Tibial nerve (tissue), 4 donors: Measurements from ENCODE around the gene NXPH3. TPM values are rescaled to one million over a fixed set of nuclear protein-coding genes. Genes with fewer than 3 reads are reported as not detected.

Experiments
- DNase-seq, 2 donors: peaks; one replicate each; pipeline ENCODE4 v3.0.0-alpha.2; 2019; ENCODE audit warnings: low spot score in 2 of 2
- H3K27ac ChIP-seq, 4 donors: fragments of 200-600 bp; sonication (generic) in 3 of 4; one replicate each; pipeline ENCODE4 v1.5.1; 2017 to 2019; ENCODE audit warnings: mild to moderate bottlenecking in 1 of 4
- H3K27me3 ChIP-seq, 2 donors: fragments of 200-600 bp; sonication (generic) in 1 of 2; one replicate each; pipeline versions ENCODE4 v1.5.1 to v1.6.0; 2017 to 2019
- H3K36me3 ChIP-seq, 3 donors: fragments of 200-600 bp; sonication (generic); one replicate each; pipeline ENCODE4 v1.5.1; 2018 to 2019
- H3K4me1 ChIP-seq, 4 donors: fragments of 200-600 bp; sonication (generic) in 3 of 4; one replicate each; pipeline ENCODE4 v1.5.1; 2017 to 2019
- H3K4me3 ChIP-seq, 4 donors: fragments of 200-600 bp; sonication (generic) in 3 of 4; one replicate each; pipeline ENCODE4 v1.5.1; 2017 to 2019; ENCODE audit warnings: mild to moderate bottlenecking in 1 of 4, moderate library complexity in 1 of 4
- H3K9me3 ChIP-seq, 4 donors: fragments of 200-600 bp; sonication (generic) in 3 of 4; one replicate each; pipeline ENCODE4 v1.5.1; 2017 to 2019
- CTCF ChIP-seq, 5 experiments: fragments of 200-600 bp in 3 of 5; fragments of 450-650 bp in 2 of 5; sonication (generic) in 3 of 5; IDR thresholded peaks; one replicate each; pipeline ENCODE4 v1.5.1; 2016 to 2019; ENCODE audit warnings: antibody characterized with exemption in 5 of 5, mild to moderate bottlenecking in 3 of 5, moderate library complexity in 2 of 5
- EP300 ChIP-seq, 2 donors: sonication (generic); formaldehyde crosslinking; IDR thresholded peaks; one replicate each; pipeline ENCODE4 v1.6.1; 2017; ENCODE audit warnings: antibody characterized with exemption in 2 of 2, mild to moderate bottlenecking in 1 of 2
- POLR2A ChIP-seq, 2 donors: fragments of 450-650 bp; IDR thresholded peaks; one replicate each; pipeline ENCODE4 v1.6.1; 2017; ENCODE audit warnings: antibody characterized with exemption in 2 of 2, mild to moderate bottlenecking in 2 of 2, moderate library complexity in 2 of 2
- WGBS, 2 donors: methylation state at CpG; one replicate each; pipeline ENCODE4 v1.1.5; 2018; 5-methylcytosine and 5-hydroxymethylcytosine counted together
- total RNA-seq, 4 donors: library from RNA; depleted of rRNA; stranded (reverse); fragments of >200 nt; gene quantifications; one replicate each; pipeline ENCODE4 v1.1.0, GENCODE V29; 2016

NXPH3 gene
- total RNA-seq, 4 donors from 2014 or later = 5.4 to 21.9 (median 11.4) TPM

- Histone ChIP-seq H3K9me3 (no peaks in the 10 kb centered on the region), H3K27me3 (no peaks in the 10 kb centered on the region), H3K36me3 (no peaks in the 10 kb centered on the region), H3K4me3 (no peak overlapping the region), H3K27ac (no peak overlapping the region), H3K4me1 (peaks cover 0 to 19% (median under 1%) of the 10 kb centered on the region in 4 donors)
- no peak for DNase-seq
- WGBS, 2 donors = 86 to 90% methylated on average over 10 to 12 of the region's 12 CpGs
- TF ChIP-seq POLR2A (IDR thresholded peaks at IDR 0.05) (no peak), CTCF (IDR thresholded peaks at IDR 0.05) (no peak), EP300 (IDR thresholded peaks at IDR 0.05) (no peak)
Measured at GRCh38 chr17:49582055-49582722, 6.5 kb downstream of the NXPH3 start.

GRCh38 chr17:49582789-49583188 is 7.1 kb downstream of the NXPH3 start:
- H3K9me3 ChIP-seq = no peaks in the 10 kb centered on the region
- H3K27ac ChIP-seq = no peak overlapping the region

GRCh38 chr17:49583226-49583625 is 7.6 kb downstream of the NXPH3 start:
- WGBS, 2 donors = 90 to 93% methylated on average over 5 of the region's 5 CpGs
- no peak for TF ChIP-seq POLR2A (IDR thresholded peaks at IDR 0.05)
- TF ChIP-seq EP300 (IDR thresholded peaks at IDR 0.05) = no peak
- TF ChIP-seq CTCF (IDR thresholded peaks at IDR 0.05) = no peak
- H3K36me3 ChIP-seq = peaks cover 0 to 10% (median 0%) of the 10 kb centered on the region in 3 donors
- no peaks in the 10 kb centered on the region for H3K9me3 ChIP-seq
- no peak overlapping the region for H3K27ac ChIP-seq
- no peak overlapping the region for H3K4me3 ChIP-seq
- H3K4me1 ChIP-seq = peaks cover 0 to 9% (median 0%) of the 10 kb centered on the region in 4 donors
- DNase-seq = no peak
- H3K27me3 ChIP-seq = no peaks in the 10 kb centered on the region

More at GRCh38 chr17:49582789-49583188, 7.1 kb downstream of the NXPH3 start:
- H3K4me3 ChIP-seq = no peak overlapping the region
- peaks cover 0 to 13% (median 0%) of the 10 kb centered on the region in 4 donors for H3K4me1 ChIP-seq
- H3K36me3 ChIP-seq = peaks cover 0 to 5% (median 0%) of the 10 kb centered on the region in 3 donors
- DNase-seq = no peak
- no peak for TF ChIP-seq CTCF (IDR thresholded peaks at IDR 0.05)
- no peak for TF ChIP-seq EP300 (IDR thresholded peaks at IDR 0.05)
- no peak for TF ChIP-seq POLR2A (IDR thresholded peaks at IDR 0.05)
- H3K27me3 ChIP-seq = no peaks in the 10 kb centered on the region
- WGBS, 2 donors = 79 to 80% methylated on average over 8 of the region's 8 CpGs

GRCh38 chr17:49583889-49584288 is 8.2 kb downstream of the NXPH3 start:
- peaks cover 0 to 12% (median 0%) of the 10 kb centered on the region in 3 donors for H3K36me3 ChIP-seq
- H3K27me3 ChIP-seq = no peaks in the 10 kb centered on the region
- no peak overlapping the region for H3K4me3 ChIP-seq
- H3K4me1 ChIP-seq = peaks cover 0 to 5% (median 0%) of the 10 kb centered on the region in 4 donors
- DNase-seq = no peak
- H3K9me3 ChIP-seq = no peaks in the 10 kb centered on the region
- WGBS, 2 donors = 94 to 97% methylated on average over 4 of the region's 4 CpGs
- no peak overlapping the region for H3K27ac ChIP-seq
- no peak for TF ChIP-seq POLR2A (IDR thresholded peaks at IDR 0.05)
- no peak for TF ChIP-seq CTCF (IDR thresholded peaks at IDR 0.05)
- TF ChIP-seq EP300 (IDR thresholded peaks at IDR 0.05) = no peak

- Histone ChIP-seq H3K27me3 (no peaks in the 10 kb centered on the region), H3K9me3 (no peaks in the 10 kb centered on the region), H3K27ac (no peak overlapping the region), H3K4me3 (no peak overlapping the region), H3K4me1 (peaks cover 0 to 3% (median 0%) of the 10 kb centered on the region in 4 donors), H3K36me3 (peaks cover 0 to 15% (median 0%) of the 10 kb centered on the region in 3 donors)
- WGBS, 2 donors = 59 to 61% methylated on average over 3 of the region's 3 CpGs
- TF ChIP-seq POLR2A (IDR thresholded peaks at IDR 0.05) (no peak), EP300 (IDR thresholded peaks at IDR 0.05) (no peak), CTCF (IDR thresholded peaks at IDR 0.05) (no peak)
- no peak for DNase-seq
Measured at GRCh38 chr17:49585422-49586027, 9.9 kb downstream of the NXPH3 start.
